Mucosa of descending colon (tissue), 3 donors: Measurements from ENCODE around the gene COL17A1. TPM values are rescaled to one million over a fixed set of nuclear protein-coding genes. Genes with fewer than 3 reads are reported as not detected.
A peak's percentile ranks its signal among the peaks of the same experiment; 100 is the strongest.

ENCODE experiments used
- ATAC-seq: fragments of 200-7000 bp; cut with Tn5 transposase; one replicate; pipeline ENCODE4 v1.9.1; 2020; ENCODE audit warnings: mild to moderate bottlenecking, moderate library complexity
- DNase-seq, 3 donors: peaks; one replicate each; pipeline ENCODE4 v3.0.0-alpha.2; 2020
- H3K36me3 ChIP-seq: fragments of 200-600 bp; one replicate; pipeline ENCODE4 v1.8.0; 2021; ENCODE audit warnings: low read depth, mild to moderate bottlenecking
- H3K4me1 ChIP-seq: fragments of 200-600 bp; one replicate; pipeline ENCODE4 v1.8.0; 2021; ENCODE audit warnings: low read depth, mild to moderate bottlenecking
- H3K4me3 ChIP-seq: fragments of 200-600 bp; one replicate; pipeline ENCODE4 v1.8.0; 2021; ENCODE audit warnings: mild to moderate bottlenecking
- H3K9me3 ChIP-seq: fragments of 200-600 bp; one replicate; pipeline ENCODE4 v1.8.0; 2021; ENCODE audit warnings: mild to moderate bottlenecking
- intact Hi-C, 2 donors: fragments of 100-400 bp; cut with DNase I in 1 of 2; cut with micrococcal nuclease in 1 of 2; formaldehyde crosslinking; loops; one replicate each; pipeline versions ENCODE4 v1.11.0 to v1.11.1; 2022; cut with DNase I, micrococcal nuclease
- total RNA-seq, 3 donors: library from RNA; stranded (reverse); fragmentation: NEBNext Ultra II Directional in 2 of 3; extraction: Animal tissue kit (Norgen Biotek cat#: 25700) in 2 of 3; gene quantifications; one replicate each; pipeline versions ENCODE4 v1.2.1 to v1.2.4, GENCODE V29; 2021 to 2023
- TF ChIP-seq, protein P1 (sequence below): fragments of 200-600 bp; IDR thresholded peaks from one replicate; pipeline ENCODE4 v1.8.0; 2022; ENCODE audit warnings: antibody characterized with exemption, mild to moderate bottlenecking
- donor health status: DM: no; HTN: no; CAD: no; lungs with moderate emphysema.
- donor health status: DM: no; HTN: no; CAD: no.
- donor health status: DM: no; HTN: yes; CAD: no.

The COL17A1 gene
- total RNA-seq, 3 donors from 2014 or later: 95.1 to 284 (median 119) TPM

DNA sequence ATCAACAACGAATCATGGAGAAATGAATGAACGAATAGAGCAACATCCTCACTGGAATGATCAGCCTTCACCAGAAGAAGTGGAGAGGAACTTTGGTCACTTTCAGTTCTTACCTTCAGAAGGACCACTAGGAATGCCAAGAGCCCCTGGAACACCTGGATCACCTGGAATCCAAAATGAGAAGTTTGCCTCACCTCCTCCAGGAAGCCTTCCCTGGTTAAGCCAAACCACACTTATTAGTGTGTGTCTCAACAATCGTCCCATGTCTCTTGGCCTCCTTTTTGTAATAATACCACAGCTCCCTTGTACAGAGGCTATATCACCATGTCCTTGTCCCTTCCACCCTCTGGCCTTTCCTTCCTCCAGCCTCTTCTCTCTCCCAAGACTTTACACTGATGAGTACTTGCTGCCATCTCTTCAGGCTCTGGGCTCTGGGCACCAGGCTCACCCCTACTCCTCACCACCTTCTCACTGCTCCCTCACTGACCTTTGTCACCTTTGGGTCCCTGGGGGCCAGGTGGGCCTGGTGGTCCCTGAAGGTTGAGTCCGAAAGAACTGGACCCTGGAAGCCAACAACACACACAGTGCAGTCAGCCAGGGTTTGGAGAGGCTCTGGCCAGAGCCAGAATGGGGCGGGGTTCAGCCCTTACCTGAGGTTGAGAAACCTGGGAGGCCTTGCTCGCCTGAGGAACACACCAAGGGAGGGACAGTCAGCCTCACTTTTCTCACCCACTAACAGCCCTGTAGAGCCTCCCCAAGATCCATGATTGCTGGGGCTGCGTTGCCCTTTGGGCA lies 46.5 kb downstream of the COL17A1 start:
- H3K4me1 ChIP-seq: no peaks in the 10 kb centered on the region
- TF ChIP-seq, protein P1, sequence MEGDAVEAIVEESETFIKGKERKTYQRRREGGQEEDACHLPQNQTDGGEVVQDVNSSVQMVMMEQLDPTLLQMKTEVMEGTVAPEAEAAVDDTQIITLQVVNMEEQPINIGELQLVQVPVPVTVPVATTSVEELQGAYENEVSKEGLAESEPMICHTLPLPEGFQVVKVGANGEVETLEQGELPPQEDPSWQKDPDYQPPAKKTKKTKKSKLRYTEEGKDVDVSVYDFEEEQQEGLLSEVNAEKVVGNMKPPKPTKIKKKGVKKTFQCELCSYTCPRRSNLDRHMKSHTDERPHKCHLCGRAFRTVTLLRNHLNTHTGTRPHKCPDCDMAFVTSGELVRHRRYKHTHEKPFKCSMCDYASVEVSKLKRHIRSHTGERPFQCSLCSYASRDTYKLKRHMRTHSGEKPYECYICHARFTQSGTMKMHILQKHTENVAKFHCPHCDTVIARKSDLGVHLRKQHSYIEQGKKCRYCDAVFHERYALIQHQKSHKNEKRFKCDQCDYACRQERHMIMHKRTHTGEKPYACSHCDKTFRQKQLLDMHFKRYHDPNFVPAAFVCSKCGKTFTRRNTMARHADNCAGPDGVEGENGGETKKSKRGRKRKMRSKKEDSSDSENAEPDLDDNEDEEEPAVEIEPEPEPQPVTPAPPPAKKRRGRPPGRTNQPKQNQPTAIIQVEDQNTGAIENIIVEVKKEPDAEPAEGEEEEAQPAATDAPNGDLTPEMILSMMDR: no peak
- no peak for ATAC-seq

DNA sequence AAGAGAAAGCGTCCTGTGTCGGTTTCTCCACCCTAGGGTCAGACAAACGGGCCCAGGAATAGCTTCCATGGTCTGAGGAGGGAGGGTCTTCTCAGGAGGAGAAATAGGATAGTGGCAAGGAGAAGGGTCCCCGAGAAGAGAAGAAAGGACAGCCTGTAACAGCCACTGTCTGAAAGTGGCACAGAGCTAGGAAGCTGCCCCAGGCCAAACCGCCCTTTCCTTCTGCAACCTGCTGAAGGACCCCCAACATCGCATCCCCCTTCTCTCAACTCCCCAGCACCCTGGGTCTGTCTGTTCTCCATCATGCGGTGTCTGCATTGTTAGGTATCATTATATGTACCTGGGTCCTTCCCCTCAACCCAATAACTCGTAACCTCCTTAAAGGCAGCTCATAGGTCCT lies 47.1 kb downstream of the COL17A1 start:
- H3K4me3 ChIP-seq: no peak overlapping the region
- H3K9me3 ChIP-seq: no peaks in the 10 kb centered on the region
- DNase-seq: no peak
- no peaks in the 10 kb centered on the region for H3K4me1 ChIP-seq
- intact Hi-C loops: no loop called here
- TF ChIP-seq, protein P1: no peak
- no peak for ATAC-seq
- H3K36me3 ChIP-seq: no peaks in the 10 kb centered on the region

More for the DNA sequence above, 46.5 kb downstream of the COL17A1 start:
- intact Hi-C loops: no loop called here
- H3K4me3 ChIP-seq: no peak overlapping the region
- H3K9me3 ChIP-seq: no peaks in the 10 kb centered on the region
- no peaks in the 10 kb centered on the region for H3K36me3 ChIP-seq
- DNase-seq: no peak

DNA sequence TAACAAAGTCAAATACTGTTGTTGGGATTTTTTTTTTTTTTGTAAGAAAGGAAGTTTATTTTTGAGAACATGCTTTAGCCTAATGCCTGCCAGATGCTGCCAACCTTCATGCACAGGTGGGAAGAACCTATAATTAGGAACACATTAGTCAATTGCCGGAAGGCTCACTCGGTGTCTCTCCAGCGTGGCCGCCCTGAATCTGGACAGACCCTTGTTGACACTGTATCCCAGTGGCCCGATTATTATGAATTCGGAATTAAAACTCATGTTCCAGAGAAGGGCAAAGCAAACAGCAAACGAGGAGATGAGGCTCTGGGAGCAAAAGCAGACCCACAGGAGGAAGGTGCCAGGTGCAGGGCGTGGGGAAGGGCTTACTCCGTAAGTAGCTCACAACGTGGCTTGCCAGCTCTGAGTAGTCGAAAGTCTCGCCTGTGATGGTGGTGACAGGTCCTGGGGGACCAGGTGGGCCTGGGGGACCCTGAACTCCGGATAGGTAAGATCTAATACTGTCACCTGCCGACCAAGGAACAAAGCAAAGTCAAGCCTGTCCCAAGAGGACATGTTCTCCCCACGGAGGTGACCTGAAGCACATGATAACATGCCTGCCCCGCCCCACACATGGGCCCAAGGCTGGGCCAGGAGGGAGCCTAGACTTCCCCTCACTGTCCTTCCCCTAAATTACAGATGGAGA lies 48.3 kb downstream of the COL17A1 start:
- no peak for ATAC-seq
- Histone ChIP-seq H3K4me3 (no peak overlapping the region), H3K36me3 (no peaks in the 10 kb centered on the region), H3K4me1 (no peaks in the 10 kb centered on the region), H3K9me3 (no peaks in the 10 kb centered on the region)
- no peak for DNase-seq
- TF ChIP-seq, protein P1: no peak
- intact Hi-C loops: no loop called here

- H3K36me3 ChIP-seq: no peaks in the 10 kb centered on the region
- intact Hi-C loops: no loop called here
- H3K9me3 ChIP-seq: no peaks in the 10 kb centered on the region
- H3K4me3 ChIP-seq: no peak overlapping the region
- TF ChIP-seq, protein P1: no peak
- no peak for ATAC-seq
- DNase-seq: no peak
- H3K4me1 ChIP-seq: no peaks in the 10 kb centered on the region
Measured at GRCh38 chr10:104036518-104037260, 49.0 kb downstream of the COL17A1 start.

DNA sequence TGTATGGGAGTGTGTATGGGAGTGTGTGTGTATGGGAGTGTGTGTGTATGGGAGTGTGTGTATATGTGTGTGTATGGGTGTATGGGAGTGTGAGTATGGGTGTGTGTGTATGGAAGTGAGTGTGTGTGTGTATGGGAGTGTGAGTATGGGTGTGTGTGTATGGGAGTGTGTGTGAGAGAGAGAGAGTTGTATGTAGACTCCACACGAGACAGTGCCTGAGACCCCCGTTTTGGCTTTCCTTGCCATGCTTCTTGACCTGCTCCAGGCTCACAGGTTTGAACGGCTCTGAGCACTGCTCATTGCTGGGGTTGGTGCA lies 49.7 kb downstream of the COL17A1 start:
- H3K9me3 ChIP-seq: no peaks in the 10 kb centered on the region
- intact Hi-C loops: no loop called here
- DNase-seq: no peak
- no peaks in the 10 kb centered on the region for H3K4me1 ChIP-seq
- H3K4me3 ChIP-seq: no peak overlapping the region
- TF ChIP-seq, protein P1: no peak
- ATAC-seq: peak; percentile 15
- no peaks in the 10 kb centered on the region for H3K36me3 ChIP-seq
